Neural cell (in vitro differentiated cells): ENCODE results near the gene ZBTB8A. TPM values are rescaled to one million over a fixed set of nuclear protein-coding genes. Genes with fewer than 3 reads are reported as not detected.

Experiments used
- H2AFZ ChIP-seq: fragments of 200-600, 300-800 bp; sonication (generic), shearing (Covaris generic); 2 replicates; pipeline ENCODE4 v1.6.0; 2014; ENCODE audit warnings: low read depth, mild to moderate bottlenecking, antibody characterized with exemption, low read length, moderate library complexity
- H3F3A ChIP-seq: fragments of 200-600 bp; shearing (Covaris generic); 2 replicates; pipeline ENCODE4 v1.6.1; 2016; ENCODE audit warnings: mild to moderate bottlenecking, moderate library complexity, mixed read lengths, antibody characterized with exemption, low read length; ENCODE audit not compliant: insufficient read depth, poor library complexity, severe bottlenecking
- H3K27ac ChIP-seq: fragments of 200-600, 300-800 bp; sonication (generic), shearing (Covaris generic); 2 replicates; pipeline ENCODE4 v1.5.1; 2014; ENCODE audit warnings: mild to moderate bottlenecking, low read length, moderate library complexity
- H3K27me3 ChIP-seq: fragments of 300-800, 200-600 bp; sonication (generic), shearing (Covaris generic); 2 replicates; pipeline ENCODE4 v1.6.0; 2014; ENCODE audit warnings: mild to moderate bottlenecking, low read depth, low read length, moderate library complexity; ENCODE audit not compliant: insufficient read depth
- H3K36me3 ChIP-seq: fragments of 300-800, 200-600 bp; sonication (generic), shearing (Covaris generic); 2 replicates; pipeline ENCODE4 v1.5.1; 2014; ENCODE audit warnings: mild to moderate bottlenecking, antibody characterized with exemption, low read length, moderate library complexity; ENCODE audit not compliant: insufficient read depth
- H3K4me2 ChIP-seq: fragments of 300-800, 200-600 bp; sonication (generic), shearing (Covaris generic); 2 replicates; pipeline ENCODE4 v1.6.0; 2014; ENCODE audit warnings: mild to moderate bottlenecking, low read length
- H3K4me3 ChIP-seq: fragments of 300-800, 200-600 bp; sonication (generic), shearing (Covaris generic); 2 replicates; pipeline ENCODE4 v1.5.1; 2014; ENCODE audit warnings: mild to moderate bottlenecking, low read length, moderate library complexity
- H3K79me2 ChIP-seq: fragments of 200-600 bp; shearing (Covaris generic); replicated peaks from 2 replicates; pipeline ENCODE4 v1.6.0; 2014; ENCODE audit warnings: mild to moderate bottlenecking, low read length, moderate library complexity; ENCODE audit not compliant: insufficient read depth
- H3K9ac ChIP-seq: fragments of 300-800, 200-600 bp; sonication (generic), shearing (Covaris generic); 2 replicates; pipeline ENCODE4 v1.6.1; 2016; ENCODE audit warnings: mild to moderate bottlenecking, low read length, mixed read lengths
- H3K9me2 ChIP-seq: fragments of 200-600 bp; shearing (Covaris generic); 2 replicates; pipeline ENCODE4 v1.6.1; 2016; ENCODE audit warnings: mild to moderate bottlenecking, low read length, mixed read lengths; ENCODE audit not compliant: insufficient read depth
- H3K9me3 ChIP-seq: fragments of 200-600, 300-800 bp; sonication (generic), shearing (Covaris generic); 2 replicates; pipeline ENCODE4 v1.6.1; 2016; ENCODE audit warnings: mild to moderate bottlenecking, mixed run types, low read length, moderate library complexity, mixed read lengths
- H4K20me1 ChIP-seq: fragments of 200-600 bp; shearing (Covaris generic); 2 replicates; pipeline ENCODE4 v1.6.1; 2016; ENCODE audit warnings: mild to moderate bottlenecking, mixed run types; ENCODE audit not compliant: insufficient read depth
- CTCF ChIP-seq: fragments of 450-650 bp; IDR thresholded peaks from 2 replicates; pipeline ENCODE4 v1.5.1; 2014; ENCODE audit warnings: antibody characterized with exemption, mild to moderate bottlenecking, moderate library complexity; ENCODE audit not compliant: poor library complexity, severe bottlenecking
- EP300 ChIP-seq: fragments of 450-650 bp; conservative IDR thresholded peaks from 2 replicates; pipeline ENCODE4 v1.6.1; 2014; ENCODE audit warnings: antibody characterized with exemption, mild to moderate bottlenecking, moderate library complexity; ENCODE audit not compliant: poor library complexity, severe bottlenecking
- EZH2 ChIP-seq: fragments of 200-600, 300-800 bp; shearing (Covaris generic), sonication (generic); IDR thresholded peaks from 2 replicates; pipeline ENCODE4 v1.6.1; 2014; ENCODE audit warnings: antibody characterized with exemption, low read length, borderline replicate concordance, mild to moderate bottlenecking; ENCODE audit not compliant: insufficient read depth, poor library complexity, severe bottlenecking
- MXI1 ChIP-seq: fragments of 450-650 bp; conservative IDR thresholded peaks from 2 replicates; pipeline ENCODE4 v1.6.1; 2014; ENCODE audit warnings: antibody characterized with exemption, mild to moderate bottlenecking; ENCODE audit not compliant: poor library complexity, severe bottlenecking
- POLR2AphosphoS5 ChIP-seq: IDR thresholded peaks from 2 replicates; pipeline ENCODE4 v1.6.1; 2012
- RAD21 ChIP-seq: fragments of 450-650 bp; conservative IDR thresholded peaks from 2 replicates; pipeline ENCODE4 v1.6.1; 2014; ENCODE audit warnings: antibody characterized with exemption, mild to moderate bottlenecking, moderate library complexity
- REST ChIP-seq: IDR thresholded peaks from 2 replicates; pipeline ENCODE4 v1.6.1; 2012; ENCODE audit warnings: borderline replicate concordance
- SMC3 ChIP-seq: fragments of 450-650 bp; conservative IDR thresholded peaks from 2 replicates; pipeline ENCODE4 v1.6.1; 2014; ENCODE audit warnings: antibody characterized with exemption, mild to moderate bottlenecking, moderate library complexity; ENCODE audit not compliant: poor library complexity
- TAF1 ChIP-seq: IDR thresholded peaks from 2 replicates; pipeline ENCODE4 v1.6.1; 2012; ENCODE audit warnings: low read depth
- polyA plus RNA-seq: library from polyadenylated mRNA; depleted of rRNA; stranded (reverse); fragments of >200 nt; gene quantifications from 2 replicates; pipeline ENCODE4 v1.2.3, GENCODE V29; 2014

ZBTB8A gene
- polyA plus RNA-seq, 1 donor from 2014 or later = 10.1 TPM

GRCh38 chr1:32518976-32519375 is 20.3 kb upstream of the ZBTB8A start:
- no peak overlapping the region for H2AFZ ChIP-seq
- H3K79me2 ChIP-seq = no peaks in the 10 kb centered on the region
- no peaks in the 10 kb centered on the region for H3K9me3 ChIP-seq
- no peak for TF ChIP-seq RAD21
- TF ChIP-seq REST = no peak
- TF ChIP-seq SMC3 = no peak
- no peak for TF ChIP-seq CTCF
- TF ChIP-seq POLR2AphosphoS5 = no peak
- no peak for TF ChIP-seq TAF1
- no peak for TF ChIP-seq EZH2
- no peak for TF ChIP-seq EP300
- no peak for TF ChIP-seq MXI1
- no peak overlapping the region for H3K4me3 ChIP-seq
- H3K27me3 ChIP-seq = no peaks in the 10 kb centered on the region
- no peak overlapping the region for H3K4me2 ChIP-seq
- H3K9me2 ChIP-seq = no peaks in the 10 kb centered on the region
- H4K20me1 ChIP-seq = no peaks in the 10 kb centered on the region
- no peaks in the 10 kb centered on the region for H3K36me3 ChIP-seq
- H3F3A ChIP-seq = no peaks in the 10 kb centered on the region
- H3K27ac ChIP-seq = no peak overlapping the region
- H3K9ac ChIP-seq = no peak overlapping the region

GRCh38 chr1:32521165-32521564 is 18.1 kb upstream of the ZBTB8A start:
- Histone ChIP-seq H3K9me2 (no peaks in the 10 kb centered on the region), H3K27me3 (no peaks in the 10 kb centered on the region), H3K79me2 (no peaks in the 10 kb centered on the region), H3K4me2 (no peak overlapping the region), H3F3A (no peaks in the 10 kb centered on the region), H3K36me3 (no peaks in the 10 kb centered on the region), H2AFZ (no peak overlapping the region), H3K4me3 (no peak overlapping the region), H4K20me1 (no peaks in the 10 kb centered on the region), H3K9ac (no peak overlapping the region), H3K9me3 (no peaks in the 10 kb centered on the region), H3K27ac (no peak overlapping the region)
- no peak for TF ChIP-seq REST
- TF ChIP-seq MXI1 = no peak
- no peak for TF ChIP-seq EZH2
- TF ChIP-seq SMC3 = no peak
- TF ChIP-seq CTCF = no peak
- no peak for TF ChIP-seq TAF1
- no peak for TF ChIP-seq POLR2AphosphoS5
- no peak for TF ChIP-seq EP300
- no peak for TF ChIP-seq RAD21
